HG02852 (cell line): Measurements from ENCODE around the gene NCK2.

Experiments used
- ATAC-seq: cut with Tn5 transposase; IDR thresholded peaks from one replicate; pipeline ENCODE4 v1.9.1; 2021; ENCODE audit warnings: mild to moderate bottlenecking, moderate library complexity; ENCODE audit not compliant: unreplicated experiment

Gene NCK2

GRCh38 chr2:105774781-105775337 lies 30.1 kb downstream of the NCK2 start:
- no peak for ATAC-seq

GRCh38 chr2:105775809-105776559 lies 31.3 kb downstream of the NCK2 start:
- peak; percentile 55 for ATAC-seq

- ATAC-seq = peak; percentile 2
Observed at GRCh38 chr2:105776560-105776928, 31.8 kb downstream of the NCK2 start.

GRCh38 chr2:105777031-105777482 lies 32.3 kb downstream of the NCK2 start:
- ATAC-seq = peak; percentile 32

- peak; percentile 7 for ATAC-seq
Observed at GRCh38 chr2:105777506-105778055, 32.9 kb downstream of the NCK2 start.

DNA sequence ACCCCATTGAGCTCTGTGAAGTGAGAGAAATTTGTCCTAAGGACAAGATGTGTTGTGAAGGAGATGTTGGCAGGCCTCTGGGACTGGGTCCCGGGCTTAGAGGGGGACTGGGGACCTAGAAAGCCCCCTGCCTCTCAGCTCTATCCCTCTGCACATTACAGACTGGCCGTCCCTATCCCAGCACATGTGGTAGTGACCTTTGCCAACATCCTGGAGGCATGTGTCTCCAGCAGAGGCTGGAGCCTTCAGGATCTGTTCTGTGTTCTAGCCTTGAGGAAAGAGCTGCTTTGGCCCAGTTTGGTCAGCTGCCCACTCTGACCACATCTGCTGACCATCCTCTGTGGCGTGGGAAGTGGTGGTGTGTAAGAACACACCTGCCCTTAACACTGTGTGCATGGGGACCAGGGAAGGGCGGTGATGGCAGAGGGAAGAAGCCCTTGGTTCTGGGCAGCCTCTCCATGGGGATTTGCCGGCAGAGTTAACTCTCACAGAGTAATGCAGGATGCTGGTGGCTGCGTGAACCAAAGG lies 33.4 kb downstream of the NCK2 start:
- no peak for ATAC-seq

- ATAC-seq = no peak
Observed at GRCh38 chr2:105779394-105779793, 34.7 kb downstream of the NCK2 start.

- no peak for ATAC-seq
Observed at GRCh38 chr2:105780606-105781005, 35.9 kb downstream of the NCK2 start.

GRCh38 chr2:105781274-105781978 lies 36.7 kb downstream of the NCK2 start:
- ATAC-seq = no peak

DNA sequence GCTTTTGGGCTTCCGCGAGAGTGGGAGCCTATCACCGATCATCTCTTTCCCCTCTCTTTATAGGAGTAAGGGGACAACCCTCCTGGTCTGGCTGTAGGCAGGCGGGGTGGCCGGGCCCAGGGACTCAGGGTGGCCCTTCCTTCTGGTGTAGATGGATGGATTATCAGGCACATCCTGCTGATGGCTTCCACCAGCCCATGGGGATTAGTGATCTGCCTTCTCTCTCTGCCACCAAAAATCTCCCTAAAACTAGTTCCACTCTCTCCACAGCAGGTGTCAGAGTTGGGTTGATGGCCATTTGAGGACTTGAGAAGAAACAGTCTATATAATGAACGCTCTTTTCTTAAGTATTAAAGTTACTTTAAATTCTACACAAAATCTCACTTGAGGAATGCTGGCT lies 37.4 kb downstream of the NCK2 start:
- no peak for ATAC-seq

DNA sequence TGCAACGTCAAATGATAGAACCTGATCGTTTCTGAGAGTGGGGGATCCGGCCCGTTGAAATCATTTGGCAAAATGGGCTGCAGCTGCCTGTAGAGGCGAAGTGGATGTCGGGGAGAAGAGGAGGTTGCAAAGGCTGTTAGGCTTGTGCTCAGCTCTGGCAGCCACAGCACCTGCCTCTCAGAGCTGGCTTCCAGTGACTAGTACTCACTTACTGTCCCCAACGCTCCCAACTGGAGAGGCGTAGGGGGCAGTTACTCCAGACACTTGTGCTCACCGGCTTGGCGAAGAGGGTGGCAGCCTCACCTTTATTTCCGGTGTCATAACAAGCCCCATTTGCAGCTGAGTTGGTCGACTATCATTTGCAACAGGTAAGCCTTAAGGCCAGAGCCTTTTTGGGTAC lies 37.9 kb downstream of the NCK2 start:
- no peak for ATAC-seq

- no peak for ATAC-seq
Observed at GRCh38 chr2:105783151-105783738, 38.5 kb downstream of the NCK2 start.

DNA sequence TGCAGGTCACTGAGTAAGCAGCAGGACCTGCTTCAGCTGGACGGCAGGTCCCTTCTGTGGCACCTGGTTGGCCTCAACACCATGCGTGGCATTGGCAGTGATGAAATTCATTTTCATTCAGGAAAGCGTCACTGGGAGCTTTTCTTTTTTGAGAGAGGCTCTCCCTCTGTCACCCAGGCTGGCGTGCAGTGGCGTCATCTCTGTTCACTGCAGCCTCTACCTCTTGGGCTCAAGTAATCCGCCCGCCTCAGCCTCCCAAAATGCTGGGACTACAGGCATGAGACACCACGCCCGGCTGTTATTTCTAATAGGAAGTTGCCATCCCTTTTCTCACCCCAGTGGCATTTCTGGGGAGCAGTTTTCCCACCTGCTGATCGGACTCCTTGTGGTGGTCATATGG lies 39.3 kb downstream of the NCK2 start:
- ATAC-seq = no peak

- no peak for ATAC-seq
Observed at GRCh38 chr2:105784589-105784988, 39.9 kb downstream of the NCK2 start.

GRCh38 chr2:105785095-105785847 lies 40.6 kb downstream of the NCK2 start:
- no peak for ATAC-seq

- ATAC-seq = no peak
Observed at GRCh38 chr2:105786231-105787230, 41.8 kb downstream of the NCK2 start.

GRCh38 chr2:105787376-105788318 lies 42.9 kb downstream of the NCK2 start:
- ATAC-seq = no peak

- no peak for ATAC-seq
Observed at GRCh38 chr2:105788670-105789290, 44.1 kb downstream of the NCK2 start.
